Mesendoderm (in vitro differentiated cells): ENCODE measurements around the gene ARHGEF10L.

Experiments
- DNase-seq: peaks from one replicate; pipeline ENCODE4 v3.0.0; 2013
- H2AK5ac ChIP-seq: 2 replicates; pipeline ENCODE4 v1.6.1; 2013; ENCODE audit warnings: low read length, inconsistent platforms
- H2BK120ac ChIP-seq: 2 replicates; pipeline ENCODE4 v1.6.1; 2013; ENCODE audit warnings: low read depth, mild to moderate bottlenecking, low read length, moderate library complexity, mixed read lengths
- H2BK15ac ChIP-seq: replicated peaks from 2 replicates; pipeline ENCODE4 v1.6.1; 2013; ENCODE audit warnings: low read depth, mild to moderate bottlenecking, moderate library complexity
- H2BK5ac ChIP-seq: 2 replicates; pipeline ENCODE4 v1.6.1; 2013; ENCODE audit warnings: low read length, inconsistent platforms
- H3K18ac ChIP-seq: 2 replicates; pipeline ENCODE4 v1.6.1; 2013; ENCODE audit warnings: mild to moderate bottlenecking, low read length, mixed read lengths
- H3K23ac ChIP-seq: one replicate; pipeline ENCODE4 v1.6.1; 2013; ENCODE audit warnings: low read length
- H3K27ac ChIP-seq: 2 replicates; pipeline ENCODE4 v1.5.1; 2013; ENCODE audit warnings: low read depth, mild to moderate bottlenecking, inconsistent platforms, low read length, moderate library complexity
- H3K27me3 ChIP-seq: 2 replicates; pipeline ENCODE4 v1.6.1; 2013; ENCODE audit warnings: low read length, control low read depth, mild to moderate bottlenecking, inconsistent platforms; ENCODE audit not compliant: insufficient read depth, poor library complexity
- H3K36me3 ChIP-seq: 2 replicates; pipeline ENCODE4 v1.6.1; 2013; ENCODE audit warnings: low read length, inconsistent platforms; ENCODE audit not compliant: control insufficient read depth, insufficient read depth
- H3K4ac ChIP-seq: one replicate; pipeline ENCODE4 v1.6.1; 2013; ENCODE audit warnings: low read depth, mild to moderate bottlenecking, low read length, moderate library complexity
- H3K4me1 ChIP-seq: 2 replicates; pipeline ENCODE4 v1.6.1; 2013; ENCODE audit warnings: low read depth, low read length, inconsistent platforms; ENCODE audit not compliant: control insufficient read depth
- H3K4me2 ChIP-seq: 2 replicates; pipeline ENCODE4 v1.6.1; 2013; ENCODE audit warnings: low read length
- H3K4me3 ChIP-seq: 2 replicates; pipeline ENCODE4 v1.5.1; 2013; ENCODE audit warnings: mild to moderate bottlenecking, low read length
- H3K56ac ChIP-seq: one replicate; pipeline ENCODE4 v1.6.1; 2013; ENCODE audit warnings: low read length
- H3K79me1 ChIP-seq: 2 replicates; pipeline ENCODE4 v1.6.1; 2013; ENCODE audit warnings: low read length, inconsistent platforms
- H3K79me2 ChIP-seq: 2 replicates; pipeline ENCODE4 v1.6.1; 2013; ENCODE audit warnings: mild to moderate bottlenecking, low read length; ENCODE audit not compliant: control insufficient read depth, insufficient read depth
- H3K9ac ChIP-seq: 2 replicates; pipeline ENCODE4 v1.6.1; 2013; ENCODE audit warnings: low read length, inconsistent platforms
- H4K5ac ChIP-seq: one replicate; pipeline ENCODE4 v1.6.1; 2013; ENCODE audit warnings: low read length
- H4K8ac ChIP-seq: one replicate; pipeline ENCODE4 v1.6.1; 2013; ENCODE audit warnings: low read depth, mild to moderate bottlenecking, control low read depth, low read length, moderate library complexity
- WGBS: extraction: QIAGEN DNeasy Blood & Tissue Kit; methylation state at CpG from one replicate; pipeline ENCODE4 v1.1.7; 2013; ENCODE audit warnings: low lambda C conversion rate, missing lambda C conversion rate; ENCODE audit not compliant: insufficient coverage; ENCODE audit errors: extremely low coverage; 5-methylcytosine and 5-hydroxymethylcytosine counted together

ARHGEF10L gene

DNA sequence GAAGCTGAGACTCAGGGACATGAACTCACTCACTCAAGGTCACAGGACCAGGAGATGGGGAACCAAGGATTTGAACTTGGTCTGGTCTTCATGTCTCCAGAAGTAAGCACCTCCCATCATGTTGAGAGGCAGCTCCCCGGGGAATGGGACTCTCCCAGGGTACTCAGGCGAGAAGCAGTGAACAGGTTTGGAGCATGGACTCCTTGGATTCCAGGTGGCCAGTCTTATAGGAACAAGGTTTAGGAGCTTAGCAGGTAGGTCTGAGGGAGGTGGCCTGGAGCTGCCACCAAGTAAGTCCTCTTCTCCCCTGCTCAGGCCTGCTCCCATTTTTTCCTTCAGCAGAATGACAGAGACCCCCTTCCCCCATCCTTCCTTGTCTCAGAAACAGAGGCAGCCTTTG is 14.9 kb upstream of the ARHGEF10L start:
- H4K8ac ChIP-seq, result no peak overlapping the region
- H4K5ac ChIP-seq, result no peak overlapping the region
- no peak overlapping the region for H2BK120ac ChIP-seq
- H3K18ac ChIP-seq, result no peak overlapping the region
- no peaks in the 10 kb centered on the region for H3K79me2 ChIP-seq
- no peaks in the 10 kb centered on the region for H3K36me3 ChIP-seq
- no peak overlapping the region for H2AK5ac ChIP-seq
- no peak overlapping the region for H3K4me2 ChIP-seq
- WGBS, result no CpG with 5 or more reads among the region's 2 CpGs
- H3K9ac ChIP-seq, result no peak overlapping the region
- H3K4me3 ChIP-seq, result no peak overlapping the region
- H2BK5ac ChIP-seq, result no peak overlapping the region
- H3K79me1 ChIP-seq, result no peaks in the 10 kb centered on the region
- no peak overlapping the region for H3K23ac ChIP-seq
- no peak overlapping the region for H3K27ac ChIP-seq
- no peak overlapping the region for H3K4ac ChIP-seq
- DNase-seq, result no peak
- H2BK15ac ChIP-seq, result no peak overlapping the region
- no peaks in the 10 kb centered on the region for H3K27me3 ChIP-seq
- H3K56ac ChIP-seq, result no peak overlapping the region
- no peaks in the 10 kb centered on the region for H3K4me1 ChIP-seq

DNA sequence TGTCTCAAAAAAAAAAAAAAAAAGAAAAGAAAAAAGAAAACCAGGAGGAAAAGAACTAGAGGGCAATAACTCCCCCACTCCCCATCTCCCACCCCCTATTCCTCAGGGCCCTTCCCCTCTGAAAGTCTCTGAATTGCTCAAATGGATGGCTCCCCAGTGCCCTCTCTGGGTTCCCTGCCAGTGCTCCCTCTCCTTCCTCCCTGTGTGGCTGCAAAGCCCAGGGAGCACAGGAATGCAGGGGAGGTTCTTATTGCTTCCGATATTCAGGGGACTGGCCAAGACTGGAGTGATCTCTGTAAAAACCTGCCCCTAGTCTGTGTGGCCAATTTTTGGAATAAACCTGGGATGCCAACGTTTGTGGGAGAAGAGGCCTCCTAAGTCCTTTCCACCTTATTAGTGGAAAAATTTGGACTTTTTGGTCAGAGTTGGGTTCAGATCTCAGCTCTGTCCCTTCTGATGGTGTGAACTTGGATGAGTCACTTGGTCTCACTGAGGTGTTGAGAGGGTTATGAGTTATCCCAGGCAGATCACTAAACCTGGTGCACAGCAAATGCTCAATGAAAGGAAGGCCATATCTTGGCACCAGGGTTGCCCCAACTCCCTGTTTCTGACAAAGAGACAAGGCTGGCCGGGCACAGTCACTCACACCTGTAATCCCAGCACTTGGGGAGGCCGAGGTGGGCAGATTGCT is 13.4 kb upstream of the ARHGEF10L start:
- Histone ChIP-seq H3K4me2 (no peak overlapping the region), H3K27ac (no peak overlapping the region), H4K8ac (no peak overlapping the region), H2AK5ac (no peak overlapping the region), H3K4me1 (no peaks in the 10 kb centered on the region), H3K79me1 (no peaks in the 10 kb centered on the region), H3K4ac (no peak overlapping the region), H3K56ac (no peak overlapping the region), H2BK5ac (no peak overlapping the region), H2BK120ac (no peak overlapping the region), H3K9ac (no peak overlapping the region), H3K27me3 (no peaks in the 10 kb centered on the region), H3K79me2 (no peaks in the 10 kb centered on the region), H4K5ac (no peak overlapping the region), H2BK15ac (no peak overlapping the region), H3K4me3 (no peak overlapping the region), H3K18ac (no peak overlapping the region), H3K36me3 (no peaks in the 10 kb centered on the region), H3K23ac (no peak overlapping the region)
- DNase-seq, result no peak
- no CpG with 5 or more reads among the region's 4 CpGs for WGBS

DNA sequence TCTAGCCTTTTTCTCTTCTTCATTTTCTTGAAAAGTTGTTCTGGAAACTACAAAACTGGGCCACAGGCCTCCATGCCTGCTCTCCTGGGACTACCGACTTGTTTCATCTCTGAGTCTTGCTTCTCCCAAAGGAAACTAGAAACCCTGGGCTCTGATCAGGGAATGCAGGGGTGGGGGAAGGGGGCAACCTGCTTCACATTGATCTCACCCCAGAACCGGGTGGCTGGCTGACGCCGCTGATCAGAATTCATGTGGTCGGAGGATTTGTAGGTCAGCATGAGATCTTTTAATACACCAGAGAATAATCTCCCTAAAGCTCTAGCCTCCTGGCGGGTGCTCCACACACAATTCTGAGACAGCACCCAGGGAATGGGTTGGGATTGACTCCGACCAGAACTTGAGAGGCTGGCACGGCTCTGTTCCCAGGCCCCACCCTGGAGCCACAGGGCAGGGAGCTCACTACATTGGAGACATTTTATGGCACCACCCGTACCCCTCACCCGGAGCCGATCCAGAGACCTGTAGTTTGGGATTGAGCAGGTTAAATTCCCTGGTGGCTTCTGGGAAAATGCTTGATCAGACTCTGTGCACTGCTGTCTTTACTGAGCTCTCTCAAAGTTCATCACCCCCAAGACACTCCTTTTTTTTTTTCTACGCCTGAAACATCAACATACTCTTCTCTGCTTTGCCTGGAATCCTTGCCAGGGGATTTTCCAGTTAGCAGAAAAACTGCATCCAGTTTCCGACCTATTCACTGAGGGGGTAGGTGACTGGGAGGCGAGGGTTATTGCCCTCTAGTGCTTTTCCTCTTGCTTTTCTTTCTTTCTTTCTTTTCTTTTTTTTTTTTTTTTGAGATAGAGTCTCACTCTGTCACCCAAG is 12.2 kb upstream of the ARHGEF10L start:
- no CpG with 5 or more reads among the region's 14 CpGs for WGBS

DNA sequence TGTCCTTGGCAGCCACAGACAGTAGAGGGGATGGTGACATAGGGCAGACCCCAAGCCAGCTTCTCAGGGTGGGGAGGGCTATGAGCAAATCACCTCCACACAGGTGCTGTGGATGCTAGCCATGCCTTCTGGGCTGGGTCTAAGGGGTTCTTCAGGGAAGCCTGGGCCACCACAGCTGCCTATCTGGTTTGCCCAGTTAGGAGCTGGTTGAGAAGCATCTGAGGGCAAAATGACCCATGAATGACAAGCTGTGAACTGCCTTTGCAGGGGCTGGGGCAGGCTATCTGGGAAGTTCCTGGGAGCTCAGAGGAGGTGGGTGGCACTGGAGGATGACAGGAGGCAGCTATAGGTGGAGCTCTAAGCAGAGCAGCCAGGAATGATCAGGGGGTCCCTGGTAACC is 10.1 kb upstream of the ARHGEF10L start:
- no peaks in the 10 kb centered on the region for H3K36me3 ChIP-seq
- no peak overlapping the region for H4K8ac ChIP-seq
- H3K56ac ChIP-seq, result no peak overlapping the region
- H2BK120ac ChIP-seq, result no peak overlapping the region
- no peaks in the 10 kb centered on the region for H3K27me3 ChIP-seq
- H3K27ac ChIP-seq, result no peak overlapping the region
- H3K9ac ChIP-seq, result no peak overlapping the region
- H3K18ac ChIP-seq, result no peak overlapping the region
- no peaks in the 10 kb centered on the region for H3K79me1 ChIP-seq
- H3K4me1 ChIP-seq, result no peaks in the 10 kb centered on the region
- H4K5ac ChIP-seq, result no peak overlapping the region
- no peak overlapping the region for H3K4me3 ChIP-seq
- H2BK5ac ChIP-seq, result no peak overlapping the region
- H3K4me2 ChIP-seq, result no peak overlapping the region
- no peak overlapping the region for H2AK5ac ChIP-seq
- DNase-seq, result no peak
- H2BK15ac ChIP-seq, result no peak overlapping the region
- H3K23ac ChIP-seq, result no peak overlapping the region
- no peaks in the 10 kb centered on the region for H3K79me2 ChIP-seq
- no peak overlapping the region for H3K4ac ChIP-seq

More for the DNA sequence above, 12.2 kb upstream of the ARHGEF10L start:
- Histone ChIP-seq H3K27me3 (no peaks in the 10 kb centered on the region), H4K5ac (no peak overlapping the region), H3K79me1 (no peaks in the 10 kb centered on the region), H3K4ac (no peak overlapping the region), H3K79me2 (no peaks in the 10 kb centered on the region), H3K27ac (no peak overlapping the region), H3K56ac (no peak overlapping the region), H3K4me2 (no peak overlapping the region), H3K23ac (no peak overlapping the region), H3K9ac (no peak overlapping the region), H3K36me3 (no peaks in the 10 kb centered on the region), H3K18ac (no peak overlapping the region), H3K4me1 (no peaks in the 10 kb centered on the region), H2AK5ac (no peak overlapping the region), H3K4me3 (no peak overlapping the region), H2BK120ac (no peak overlapping the region), H2BK15ac (no peak overlapping the region), H4K8ac (no peak overlapping the region), H2BK5ac (no peak overlapping the region)
- DNase-seq, result no peak

DNA sequence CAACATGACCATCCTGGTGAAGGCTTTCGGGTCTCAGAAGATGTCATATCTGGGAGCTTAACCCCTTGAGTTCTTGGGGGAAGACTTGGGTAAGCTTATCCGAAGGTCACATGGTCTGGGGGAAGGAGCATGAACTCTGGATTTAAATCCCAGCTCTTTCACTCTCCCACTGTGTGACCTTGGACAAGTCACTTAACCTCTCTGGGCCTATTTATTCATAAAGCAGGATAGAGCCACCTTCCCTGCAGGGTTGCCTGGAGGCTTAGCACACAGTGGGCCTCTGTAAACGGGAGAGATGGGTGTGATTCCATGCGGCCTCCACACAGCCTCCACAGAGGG is 8.2 kb upstream of the ARHGEF10L start:
- Histone ChIP-seq H4K8ac (no peak overlapping the region), H3K18ac (no peak overlapping the region), H3K79me1 (no peaks in the 10 kb centered on the region), H4K5ac (no peak overlapping the region), H3K27me3 (no peaks in the 10 kb centered on the region), H2BK120ac (no peak overlapping the region), H3K23ac (no peak overlapping the region), H3K4me2 (no peak overlapping the region), H3K36me3 (no peaks in the 10 kb centered on the region), H3K9ac (no peak overlapping the region), H2AK5ac (no peak overlapping the region), H3K56ac (no peak overlapping the region), H3K4me3 (no peak overlapping the region), H3K4ac (no peak overlapping the region), H2BK15ac (no peak overlapping the region), H3K27ac (no peak overlapping the region), H3K4me1 (no peaks in the 10 kb centered on the region), H2BK5ac (no peak overlapping the region), H3K79me2 (no peaks in the 10 kb centered on the region)
- no CpG with 5 or more reads among the region's 4 CpGs for WGBS
- DNase-seq, result no peak
